ENCODE measurements around the gene SERPINA9.
A peak's percentile ranks its signal among the peaks of the same experiment; 100 is the strongest.

Gene SERPINA9

DNA sequence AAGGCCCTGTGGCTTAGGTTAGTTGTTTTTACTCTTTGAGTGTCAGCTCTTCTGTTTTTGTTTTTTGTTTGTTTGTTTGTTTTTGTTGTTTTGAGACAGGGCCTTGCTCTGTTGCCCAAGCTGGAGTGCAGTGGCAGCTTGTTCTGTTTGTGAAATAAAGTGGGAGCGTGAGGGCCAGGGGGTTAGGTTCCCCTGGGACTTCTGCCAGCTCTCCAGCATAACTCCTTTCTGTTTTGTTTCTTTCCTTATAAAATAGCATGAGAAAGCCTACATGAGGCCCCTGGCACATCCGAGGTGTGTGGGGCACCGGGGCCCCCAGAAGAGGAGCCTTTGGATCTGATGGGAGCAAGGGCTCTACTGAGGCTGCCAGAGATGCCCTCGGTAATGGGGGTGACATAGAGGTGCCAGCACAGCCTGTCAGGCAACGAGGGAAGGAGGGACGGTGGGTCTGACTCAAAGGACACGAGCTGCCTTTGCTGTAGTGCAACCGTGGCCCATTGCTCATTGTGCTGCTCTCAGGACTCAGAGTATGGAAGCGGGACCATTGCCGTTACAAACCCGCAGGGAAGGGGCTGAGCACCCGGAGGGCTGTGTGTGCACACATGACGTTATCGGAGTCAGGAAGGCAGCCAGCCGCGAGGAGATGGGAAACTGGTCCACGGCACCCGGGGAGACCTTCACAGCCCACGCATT is 14.3 kb downstream of the SERPINA9 start:
- no peak for DNase-seq

DNA sequence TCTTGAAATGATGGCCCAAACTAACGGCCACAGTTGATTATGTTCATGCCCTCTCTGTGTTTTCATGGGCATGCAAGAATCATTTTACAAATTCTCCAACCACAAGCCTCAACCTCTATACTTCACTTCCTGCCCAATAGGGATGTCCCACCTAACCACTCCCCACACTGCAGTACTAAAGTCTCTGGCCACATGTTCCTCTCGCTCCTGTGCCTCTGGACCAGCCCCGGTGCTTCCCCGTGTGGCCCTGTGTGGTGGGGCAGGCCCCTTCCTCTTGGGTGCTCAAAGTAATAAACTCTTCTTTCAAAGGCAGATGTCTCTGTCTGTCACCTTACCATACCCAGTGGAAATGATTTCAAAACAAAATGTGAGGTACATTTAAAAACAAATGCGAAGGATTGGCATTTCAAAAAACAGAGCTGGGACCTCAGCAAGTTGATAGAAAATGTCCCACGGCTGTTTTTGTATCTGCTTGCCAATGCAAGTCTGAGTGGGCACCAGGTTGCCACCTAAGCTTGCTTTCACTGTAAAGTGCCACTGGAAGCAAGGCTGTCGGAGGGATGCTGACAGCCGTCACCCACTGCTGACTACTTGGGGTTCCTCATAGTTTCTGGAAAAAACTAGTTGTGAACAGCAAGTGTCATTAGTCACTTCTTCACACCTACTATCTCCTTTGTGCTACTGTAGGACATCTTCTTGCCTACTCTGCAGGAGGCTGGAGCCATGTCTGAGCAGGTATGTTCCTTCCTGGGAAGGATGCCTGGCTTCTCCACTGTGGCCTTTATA is 15.2 kb downstream of the SERPINA9 start:
- DNase-seq, result no peak

DNA sequence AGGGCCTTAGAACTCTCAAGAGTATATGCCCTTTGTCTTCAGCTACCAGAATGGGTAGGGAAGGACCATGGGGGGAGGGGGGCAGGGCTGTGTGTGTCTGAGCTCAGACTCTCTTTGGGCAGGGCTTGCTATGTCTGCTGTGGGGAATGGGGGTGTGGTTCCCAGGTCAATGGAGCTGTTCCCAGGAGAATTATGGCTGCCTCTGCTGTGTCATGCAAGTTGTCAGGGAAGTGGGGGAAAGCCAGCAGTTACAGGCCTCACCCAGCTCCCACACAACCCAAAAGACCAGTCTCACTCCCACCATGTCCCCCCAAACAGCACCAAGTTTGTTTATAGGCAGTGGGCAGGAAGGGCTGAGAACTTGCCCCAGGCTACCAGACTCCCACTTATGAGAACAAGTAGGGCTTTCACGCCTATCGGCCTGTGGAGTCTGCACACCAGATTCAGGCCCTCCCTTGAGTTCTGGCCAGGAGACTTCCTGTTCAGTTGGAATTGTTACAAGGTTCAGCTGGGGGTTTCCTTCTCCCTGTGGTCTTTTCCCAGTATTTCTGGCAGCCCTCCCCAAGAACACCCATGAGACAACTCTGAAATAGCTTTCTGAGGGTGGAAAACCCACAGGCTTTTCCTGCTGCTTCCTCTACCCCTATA is 17.3 kb downstream of the SERPINA9 start:
- DNase-seq, result no peak

DNA sequence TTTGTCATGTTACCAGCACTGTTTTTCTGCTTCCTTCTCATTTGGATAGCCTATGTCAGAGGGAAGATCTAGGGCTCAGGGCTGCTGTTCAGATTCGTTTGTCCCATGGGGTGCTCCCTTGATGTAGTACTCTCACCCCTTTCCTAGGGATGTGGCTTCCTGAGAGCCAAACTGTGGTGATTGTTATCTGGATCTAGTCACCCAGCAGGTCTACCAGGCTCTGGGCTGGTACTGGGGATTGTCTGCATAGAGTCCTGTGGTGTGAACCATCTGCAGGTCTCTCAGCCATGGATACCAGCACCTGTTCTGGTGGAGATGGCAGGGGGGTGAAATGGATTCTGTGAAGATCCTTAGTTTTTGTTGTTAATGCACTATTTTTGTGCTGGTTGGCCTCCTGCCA is 17.9 kb downstream of the SERPINA9 start:
- no peak for DNase-seq

DNA sequence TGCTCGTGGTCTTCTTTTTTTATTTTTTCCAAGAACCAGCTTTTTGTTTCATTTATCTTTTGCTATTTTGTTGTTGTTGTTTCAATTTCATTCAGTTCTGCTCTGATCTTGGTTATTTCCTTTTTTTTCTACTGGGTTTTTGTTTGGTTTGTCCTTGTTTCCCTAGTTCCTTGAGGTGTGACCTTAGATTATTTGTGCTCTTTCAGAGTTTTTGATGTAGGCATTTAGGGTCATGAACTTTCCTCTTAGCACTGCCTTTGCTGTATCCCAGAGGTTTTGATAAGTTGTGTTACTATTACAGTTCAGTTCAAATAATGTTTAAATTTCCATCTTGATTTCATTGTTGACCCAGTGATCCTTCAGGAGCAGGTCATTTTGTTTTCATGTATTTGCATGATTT is 20.1 kb downstream of the SERPINA9 start:
- no peak for DNase-seq

DNA sequence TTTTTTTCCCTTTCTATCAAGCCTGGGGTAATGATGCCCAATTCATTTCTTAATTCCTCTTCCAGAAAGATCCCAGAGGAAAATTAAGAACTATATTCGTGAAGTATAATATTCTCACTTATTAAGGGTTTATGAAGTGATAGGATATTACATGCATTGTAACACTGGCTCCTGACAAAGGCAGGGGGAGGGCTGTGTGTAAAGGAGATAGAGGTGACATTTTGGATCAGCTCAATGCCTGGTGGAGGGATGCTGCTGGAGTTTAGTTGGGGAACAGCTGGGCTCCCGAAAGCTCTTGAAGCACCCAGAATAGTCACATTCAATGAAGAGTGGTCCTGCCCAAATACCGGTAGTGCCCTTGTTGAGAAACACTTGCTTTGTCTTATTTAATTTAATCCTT is 24.2 kb downstream of the SERPINA9 start:
- no peak for DNase-seq

DNA sequence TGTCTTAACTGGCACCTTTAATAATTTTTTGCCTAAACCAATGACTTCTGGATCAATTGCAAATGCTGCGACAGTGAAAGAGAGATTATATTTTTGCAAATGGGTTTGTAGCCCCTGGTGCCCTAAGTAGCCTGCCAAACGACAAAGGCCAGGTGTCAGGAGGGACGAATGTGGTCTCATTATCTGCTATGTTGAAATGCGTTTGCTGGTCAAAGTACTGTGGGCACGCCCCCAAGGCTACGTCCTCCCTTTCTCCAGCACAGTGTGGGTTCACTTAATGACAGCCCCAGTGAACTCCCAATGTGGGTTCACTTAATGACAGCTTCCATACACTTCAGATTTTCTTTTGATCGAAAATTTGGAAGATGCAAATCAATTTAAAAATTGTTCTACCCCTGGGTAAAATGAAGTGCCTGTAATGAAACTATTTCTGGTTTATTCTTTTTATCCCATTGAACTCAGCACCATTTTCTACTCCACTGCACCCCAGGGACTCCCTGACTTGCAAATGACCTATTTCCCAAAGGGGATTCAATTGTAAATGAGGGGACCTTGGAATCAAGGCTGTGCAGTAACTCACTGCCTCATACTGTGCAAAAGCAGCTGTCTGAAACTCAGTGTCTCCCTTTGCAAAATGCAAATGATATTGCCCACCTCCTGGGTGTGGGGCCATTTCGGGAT is 24.8 kb downstream of the SERPINA9 start:
- DNase-seq, result no peak

DNA sequence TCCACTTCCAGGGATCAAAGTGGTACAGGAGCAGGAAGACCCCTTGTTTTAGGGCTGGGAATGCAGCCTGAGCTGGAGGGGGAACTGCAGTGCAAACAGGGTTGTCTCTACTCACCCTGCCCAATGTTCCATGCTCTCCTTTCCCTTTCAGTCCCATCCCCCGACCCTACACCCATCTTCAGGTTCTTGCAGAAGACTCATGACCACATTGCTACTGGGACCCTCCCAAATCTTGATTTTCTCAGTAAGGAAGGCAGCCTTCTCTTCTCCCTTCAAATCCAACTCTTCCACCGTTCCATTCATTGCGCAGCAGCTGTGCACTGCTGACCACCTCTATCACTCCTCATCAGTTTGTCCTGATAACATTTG is 25.3 kb downstream of the SERPINA9 start:
- DNase-seq, result no peak

DNA sequence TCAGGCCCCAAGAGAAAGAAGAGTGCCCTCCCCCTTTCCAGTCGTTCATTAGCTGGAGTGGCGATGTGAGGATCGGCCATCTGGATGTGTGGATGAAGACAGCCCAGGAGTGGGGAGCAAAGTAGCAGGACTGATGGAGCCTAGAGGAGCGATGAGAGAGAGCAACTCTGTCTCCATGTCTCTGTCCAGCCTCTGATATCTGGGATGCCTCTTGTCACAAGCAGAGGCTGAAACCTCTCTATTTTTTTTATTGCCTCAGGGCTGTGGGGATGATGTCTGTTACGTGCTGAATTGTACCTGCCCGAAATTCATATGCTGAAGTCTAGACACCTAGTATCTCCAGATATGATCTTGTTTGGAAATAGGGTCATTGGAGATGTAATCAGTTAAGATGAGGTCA is 26.1 kb downstream of the SERPINA9 start:
- DNase-seq, result no peak

DNA sequence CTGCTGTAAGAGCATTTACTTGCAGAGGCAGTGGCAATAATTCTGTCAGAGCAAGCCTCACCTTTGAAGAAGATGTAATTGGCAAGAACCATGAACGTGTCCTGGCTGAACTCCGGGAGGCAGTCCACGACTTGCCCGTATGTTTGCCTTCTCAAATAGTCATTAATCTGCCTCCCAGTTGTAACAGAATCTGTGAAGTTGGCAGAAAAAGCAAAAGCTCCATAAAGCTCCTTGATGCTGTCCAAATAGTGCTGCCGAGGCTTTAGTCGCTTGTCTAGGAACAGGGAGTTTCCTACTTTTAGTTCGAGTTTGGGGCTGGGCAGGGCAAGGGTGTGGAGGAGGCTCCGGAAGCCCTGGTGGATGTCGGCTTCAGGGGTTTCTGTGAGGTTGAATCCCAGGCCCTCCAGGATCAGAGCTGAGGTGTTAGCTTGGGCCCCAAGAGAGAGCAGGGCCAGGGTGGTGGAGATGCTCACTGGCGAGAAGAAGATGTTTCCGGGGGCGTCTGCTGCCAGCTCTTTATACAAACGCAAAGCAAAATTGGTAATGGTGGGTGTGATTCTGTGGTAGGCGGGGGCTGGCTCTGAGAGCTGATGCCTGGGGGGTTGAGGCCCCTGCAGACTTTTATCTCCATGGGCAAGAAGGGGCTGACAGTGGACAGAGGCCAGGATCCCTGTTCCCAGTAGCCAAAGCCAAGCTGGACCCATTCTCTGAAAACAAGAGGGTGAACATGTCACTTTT is 27.8 kb downstream of the SERPINA9 start:
- DNase-seq, result no peak

DNA sequence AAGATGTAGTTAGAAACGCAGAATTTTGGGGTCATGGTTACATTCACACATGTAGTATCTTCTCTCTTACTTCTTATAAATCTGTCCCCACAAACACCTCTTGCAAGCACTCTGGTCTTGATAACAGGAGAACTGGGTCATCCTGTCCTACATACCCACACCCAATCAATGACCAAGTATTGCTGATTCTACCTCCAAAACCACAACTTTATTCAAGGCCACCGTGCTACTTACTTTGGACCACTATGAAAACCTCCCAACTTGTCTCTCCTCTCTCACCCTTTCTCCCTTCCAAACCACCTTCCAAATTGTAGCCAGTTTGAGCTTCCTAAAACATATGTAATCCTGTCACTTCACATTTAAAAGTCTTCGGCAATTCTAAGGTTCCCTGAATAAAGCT is 28.8 kb downstream of the SERPINA9 start:
- DNase-seq, result no peak

DNA sequence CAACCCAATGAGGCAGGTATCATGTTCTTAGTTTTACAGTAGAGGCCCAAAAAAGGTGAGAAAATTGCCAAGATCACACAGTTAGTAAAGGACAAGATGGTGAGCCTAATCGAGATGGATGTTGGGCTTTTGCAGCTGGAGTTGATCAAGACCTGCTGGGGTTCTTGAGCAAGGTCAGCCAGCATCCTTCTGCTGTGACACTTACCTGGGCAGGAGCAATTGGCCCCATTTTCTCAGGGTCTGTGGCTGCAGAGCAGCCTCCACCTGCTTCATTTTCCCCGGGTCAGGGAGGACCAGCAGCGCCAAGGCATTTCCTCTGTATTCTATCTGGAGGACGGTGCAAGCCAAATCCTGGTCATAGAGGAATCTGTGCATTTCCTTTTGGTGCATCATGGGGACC is 29.9 kb downstream of the SERPINA9 start:
- no peak for DNase-seq

DNA sequence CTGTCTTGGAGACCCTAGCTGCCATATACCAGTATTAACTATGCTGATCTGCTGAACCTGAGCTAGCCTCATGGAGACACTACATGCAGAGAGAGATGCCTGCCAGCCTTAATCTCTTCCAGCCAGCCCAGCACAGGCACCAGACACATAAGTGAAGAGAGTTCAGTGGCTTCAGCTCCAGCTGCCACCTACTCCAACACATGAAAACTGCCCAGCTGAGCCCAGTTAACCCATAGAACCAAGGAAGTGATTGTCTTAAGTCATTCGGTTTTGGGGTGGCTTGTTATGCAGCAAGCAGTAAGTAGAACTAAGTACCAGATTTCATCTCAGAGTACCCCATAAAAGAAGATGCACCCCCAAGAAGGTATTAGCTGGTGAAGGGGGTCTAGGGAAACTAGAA is 31.0 kb downstream of the SERPINA9 start:
- no peak for DNase-seq

DNA sequence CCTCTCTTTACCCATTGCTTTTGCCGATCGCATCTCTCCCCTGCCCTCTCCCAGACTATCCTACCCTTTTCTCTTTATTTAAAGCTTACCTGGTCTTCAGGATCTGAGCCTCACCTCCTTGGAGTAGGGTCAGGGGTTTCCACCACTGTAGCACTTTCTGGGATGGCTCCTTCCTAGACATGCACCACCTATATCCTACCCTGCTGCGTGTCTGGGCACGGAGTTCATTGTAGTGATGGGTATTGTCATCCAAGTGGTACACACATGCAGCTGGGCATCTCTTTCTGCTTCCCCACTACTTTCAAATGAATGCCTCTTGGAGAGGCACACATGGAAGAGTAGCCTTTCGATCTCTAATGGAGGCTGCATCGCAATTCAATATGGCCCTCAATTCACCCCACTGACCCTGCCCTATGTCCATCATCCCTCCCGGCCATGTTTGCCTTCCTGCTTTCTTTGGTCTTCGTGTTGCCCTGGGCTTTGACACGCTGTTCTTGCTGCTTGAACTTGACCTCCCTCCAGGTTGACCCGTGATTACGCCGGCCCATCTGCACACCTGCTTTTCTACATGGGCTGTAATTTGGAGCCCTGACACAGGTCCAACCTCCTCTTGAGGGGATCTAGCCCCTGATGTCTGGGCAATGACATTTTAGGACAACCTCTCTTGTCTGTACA is 34.3 kb downstream of the SERPINA9 start:
- no peak for DNase-seq

DNA sequence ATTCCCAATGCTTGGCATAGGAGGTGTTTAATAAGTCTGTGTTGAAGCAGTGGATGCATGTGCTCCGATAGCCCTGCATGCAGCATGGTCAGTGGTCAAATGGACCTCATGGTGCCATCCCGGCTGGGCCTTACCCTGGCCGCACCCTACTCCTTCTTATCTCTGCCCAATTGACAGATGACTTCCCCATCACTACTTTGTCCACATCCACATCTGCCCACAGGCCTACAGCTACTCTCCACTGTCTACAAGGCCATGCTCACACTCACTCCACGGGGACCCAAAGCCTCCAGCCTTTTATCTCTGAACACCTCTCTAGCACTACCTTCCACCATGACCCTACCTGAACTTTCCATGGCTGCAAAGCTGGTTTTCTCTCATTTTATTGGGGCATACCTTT is 34.9 kb downstream of the SERPINA9 start:
- no peak for DNase-seq

DNA sequence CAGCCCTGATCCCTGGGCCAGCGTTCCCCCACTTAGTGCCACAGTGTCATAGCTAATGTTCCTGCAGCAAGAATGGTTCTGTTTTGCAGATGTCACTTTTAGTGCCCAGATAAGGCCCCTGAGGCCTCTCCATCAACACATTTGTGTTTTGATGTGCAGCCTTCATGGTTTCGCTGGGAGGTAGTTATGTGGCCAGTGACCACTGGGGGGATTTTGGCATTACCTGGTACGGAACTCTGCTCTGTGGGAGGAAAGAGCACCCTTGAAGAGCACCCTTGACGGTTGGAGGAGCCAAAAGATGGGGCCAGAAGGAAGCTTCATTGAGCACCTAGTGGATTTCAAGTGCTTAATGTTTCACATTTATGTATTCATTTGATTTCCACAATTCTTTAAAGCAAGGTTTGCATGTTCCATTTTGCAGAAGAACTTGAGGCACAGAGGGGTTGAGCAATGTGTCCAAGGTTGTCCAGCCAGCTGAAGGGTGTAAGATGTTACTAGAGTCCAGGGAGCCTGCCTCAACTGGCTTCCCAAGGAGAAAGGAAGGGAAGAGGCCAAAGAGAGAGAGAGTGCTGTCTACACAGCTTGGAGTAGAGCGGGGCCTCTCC is 36.4 kb downstream of the SERPINA9 start:
- no peak for DNase-seq

DNA sequence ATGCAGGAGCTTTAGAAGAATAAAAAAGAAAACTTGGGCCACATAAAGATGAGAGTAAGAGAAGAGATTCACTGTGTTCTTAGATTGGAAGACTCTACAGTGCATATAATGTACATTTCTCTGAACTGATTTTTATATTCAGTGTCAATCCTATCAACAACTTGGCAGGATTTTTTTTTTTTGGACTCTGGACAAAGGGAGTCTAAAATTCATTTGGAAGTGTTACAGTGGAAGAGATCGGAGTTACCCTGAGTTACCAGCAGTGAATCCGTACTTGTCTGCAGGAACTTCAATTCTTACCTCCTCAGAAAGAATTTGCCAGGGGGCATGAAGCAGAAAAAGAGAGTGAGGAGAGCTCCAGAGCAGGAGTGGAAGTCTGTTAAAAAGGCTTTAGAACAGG is 47.4 kb downstream of the SERPINA9 start:
- no peak for DNase-seq

DNA sequence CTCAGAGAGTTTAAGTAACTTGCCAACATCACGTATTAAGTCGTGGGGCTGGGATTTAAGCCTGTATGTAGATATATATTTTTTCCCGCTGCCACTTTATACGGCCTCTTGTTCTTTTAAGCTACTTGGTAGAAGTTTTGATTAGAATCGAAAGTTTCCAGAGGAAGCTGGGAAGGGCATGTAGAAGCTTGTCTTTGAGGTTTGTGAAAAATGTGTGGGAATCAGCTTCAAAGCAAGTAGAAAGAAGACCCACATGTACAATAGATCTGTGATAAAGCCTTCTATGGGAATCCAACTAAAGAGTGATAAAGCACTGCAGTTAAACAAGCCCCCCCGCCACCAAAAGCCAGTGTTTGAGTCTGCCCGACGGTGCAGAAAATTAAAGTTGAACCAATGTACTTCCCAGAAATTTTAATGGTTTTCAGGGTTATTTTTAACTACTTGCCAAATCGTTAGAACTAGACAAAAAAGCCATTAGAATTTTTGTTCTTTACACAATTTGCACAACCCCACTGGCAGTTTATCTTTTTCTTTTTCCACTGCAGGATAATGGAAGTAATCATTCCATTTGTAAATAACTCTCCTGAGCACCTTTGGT is 48.9 kb downstream of the SERPINA9 start:
- no peak for DNase-seq

DNA sequence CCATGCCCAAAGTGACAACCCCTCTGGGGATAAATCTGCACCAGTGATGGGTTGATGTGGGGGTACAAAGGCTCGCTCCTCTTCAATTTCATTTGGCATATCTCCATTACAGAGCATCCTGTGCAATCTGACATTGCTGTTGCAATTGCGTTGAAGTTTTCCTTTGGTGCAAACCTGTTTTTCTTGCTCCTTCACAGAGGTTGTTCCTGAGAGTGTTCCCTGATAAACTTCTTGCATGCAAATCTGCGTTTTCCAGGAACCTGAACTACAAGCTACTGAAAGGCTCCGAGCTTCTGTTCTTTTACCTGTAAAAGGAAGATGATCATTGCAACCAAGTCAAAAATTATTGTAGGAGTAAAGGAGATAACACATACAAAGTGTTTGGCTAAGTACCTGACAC is 49.5 kb downstream of the SERPINA9 start:
- DNase-seq, result no peak

DNA sequence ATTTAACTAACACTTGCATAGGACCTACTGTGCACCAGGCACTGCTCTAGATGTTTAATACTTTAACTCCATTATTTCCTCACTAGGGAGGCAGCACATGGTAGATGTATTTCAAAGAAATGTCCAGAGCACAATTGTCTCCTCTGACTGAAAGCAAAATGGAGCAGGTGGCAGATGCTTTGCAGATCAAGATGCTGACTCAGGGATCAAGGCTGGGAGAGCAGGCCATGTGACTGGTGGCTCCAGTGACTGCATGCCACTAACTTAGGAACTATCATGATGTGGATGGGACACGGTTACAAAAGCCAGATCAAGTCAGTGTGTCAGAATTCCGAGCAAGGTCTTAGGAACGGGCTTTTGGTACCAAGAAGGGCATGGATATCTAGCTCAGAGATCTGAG is 51.6 kb downstream of the SERPINA9 start:
- DNase-seq, result no peak

DNA sequence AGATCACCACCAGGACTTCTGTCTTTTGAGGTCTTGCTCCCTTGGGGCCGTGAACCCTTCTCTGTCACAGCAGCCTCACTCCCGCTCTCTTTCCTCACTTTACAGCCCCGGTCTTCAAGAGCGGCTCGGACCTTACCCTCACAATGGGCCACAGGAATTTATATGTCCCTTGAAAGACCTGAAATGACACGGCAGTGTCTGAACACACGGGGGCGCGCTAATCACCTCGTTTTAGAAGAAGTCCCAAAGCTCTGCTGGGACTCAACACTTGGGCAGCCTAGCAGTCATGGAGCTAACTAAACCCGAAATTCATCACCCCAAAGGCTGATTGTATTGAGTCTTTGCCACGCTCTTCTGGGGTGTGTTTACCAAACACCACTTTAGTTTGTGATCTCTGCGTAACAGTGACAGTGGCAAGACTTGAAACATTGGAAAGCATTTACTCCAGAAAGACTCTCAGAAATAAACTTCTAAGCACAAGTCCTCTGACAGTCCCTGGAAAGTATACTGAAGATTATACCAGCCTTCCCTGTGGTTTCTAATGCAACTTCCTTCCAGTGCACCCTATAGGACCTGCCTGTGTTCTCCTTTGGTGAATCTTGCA is 52.4 kb downstream of the SERPINA9 start:
- peak; percentile 40 for DNase-seq

Data from activated CD4-positive, CD25-positive, alpha-beta regulatory T cell treated with anti-CD3 and anti-CD28 coated beads, Interleukin-2, amount 50 U/mL, for 72 hours (primary cell).